Activated CD4-positive, alpha-beta T cell treated with anti-CD3 and anti-CD28 coated beads for 1 hour (primary cell): Measurements from ENCODE around the gene L3HYPDH.

ENCODE experiments used
- DNase-seq: peaks from one replicate; pipeline ENCODE4 v3.0.0-alpha.2; 2020

L3HYPDH gene

GRCh38 chr14:59483819-59484638 is at the start of gene L3HYPDH, which contains the start of gene JKAMP:
L3HYPDH (minus strand) TSS chr14:59484408; CDS start chr14:59484316, 92 bp downstream.
JKAMP (plus strand) TSS chr14:59484517; CDS start chr14:59484590, 73 bp downstream.
- DNase-seq: peak; percentile 96

- no peak for DNase-seq
Measured at GRCh38 chr14:59532419-59532818, 48.2 kb upstream of the L3HYPDH start.

DNA sequence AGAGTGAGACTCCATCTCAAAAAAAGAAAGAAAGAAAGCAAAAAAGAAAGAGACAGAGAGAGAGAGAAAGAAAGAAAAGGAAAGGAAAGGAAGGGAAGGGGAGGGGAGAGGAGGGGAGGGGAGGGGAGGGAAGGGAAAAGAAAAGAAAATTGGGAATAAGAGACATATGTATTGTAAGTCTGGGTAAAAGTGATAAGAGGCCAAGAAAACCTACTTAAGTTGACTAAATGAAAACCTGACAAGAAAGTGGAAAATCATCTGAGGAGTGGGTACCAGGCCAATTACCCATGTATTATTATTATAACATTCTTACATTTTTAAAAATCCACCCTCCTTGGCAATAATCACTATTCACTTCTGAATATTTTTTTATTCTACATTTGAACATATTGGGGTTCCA is 46.1 kb upstream of the L3HYPDH start:
- DNase-seq: no peak

GRCh38 chr14:59529189-59529588 is 45.0 kb upstream of the L3HYPDH start:
- no peak for DNase-seq

GRCh38 chr14:59520224-59520623 is 36.0 kb upstream of the L3HYPDH start:
- DNase-seq: no peak

- no peak for DNase-seq
Measured at GRCh38 chr14:59511916-59512575, 27.8 kb upstream of the L3HYPDH start.

DNA sequence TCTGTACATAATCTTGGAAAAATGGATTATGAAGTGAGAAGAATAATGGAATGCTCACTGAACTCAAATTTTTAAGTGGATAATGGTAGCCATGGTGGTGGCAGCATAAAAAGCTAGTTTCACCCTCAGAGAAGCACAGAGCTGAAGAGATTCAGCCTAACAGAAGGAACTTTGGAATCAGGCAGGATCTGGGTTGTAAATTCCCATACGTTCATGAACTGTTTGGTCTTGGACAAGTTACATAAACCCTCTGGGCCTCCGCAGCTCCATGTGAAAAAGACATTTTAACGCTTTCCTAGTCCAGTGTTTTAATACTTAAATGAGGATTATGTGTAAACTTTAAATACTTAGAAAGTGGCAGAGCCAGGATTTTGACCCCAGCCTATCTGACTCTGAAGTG is 26.8 kb upstream of the L3HYPDH start:
- DNase-seq: no peak

GRCh38 chr14:59510001-59510400 is 25.8 kb upstream of the L3HYPDH start:
- DNase-seq: no peak

DNA sequence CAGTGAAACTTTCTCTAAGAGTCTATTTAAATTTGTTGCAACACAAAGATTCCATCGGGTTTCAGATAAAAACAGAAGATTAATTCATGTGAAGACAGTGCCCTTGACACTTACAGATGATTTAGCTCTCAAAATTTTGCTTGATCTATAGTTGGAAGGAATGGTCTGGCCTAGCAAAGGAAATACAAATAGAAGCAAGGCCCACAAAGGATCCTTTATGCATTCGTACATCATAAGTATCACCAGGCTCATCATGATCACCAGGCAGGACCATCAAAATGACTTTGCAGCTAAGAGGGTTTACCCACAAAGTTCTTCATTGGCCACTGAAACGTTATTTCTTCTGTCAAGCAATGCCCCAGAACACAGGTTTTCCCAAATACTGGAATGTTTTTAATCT is 24.9 kb upstream of the L3HYPDH start:
- no peak for DNase-seq

DNA sequence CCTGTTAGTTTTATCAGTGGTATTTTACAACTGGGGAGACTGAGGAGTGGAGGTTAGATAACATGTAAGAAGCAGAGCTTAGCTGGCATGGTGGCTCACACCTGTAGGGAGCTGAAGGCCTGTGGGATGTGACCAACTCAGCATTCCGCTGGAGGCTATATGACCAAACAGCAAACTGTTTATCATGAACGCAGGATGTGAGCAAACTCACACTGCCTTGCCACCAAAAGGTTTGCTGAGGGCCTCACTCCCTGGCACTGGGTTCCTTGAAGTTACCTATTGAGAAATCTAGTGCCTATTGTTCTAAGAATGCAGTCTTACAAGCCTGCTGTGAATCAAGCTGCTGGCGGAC is 23.5 kb upstream of the L3HYPDH start:
- DNase-seq: no peak

DNA sequence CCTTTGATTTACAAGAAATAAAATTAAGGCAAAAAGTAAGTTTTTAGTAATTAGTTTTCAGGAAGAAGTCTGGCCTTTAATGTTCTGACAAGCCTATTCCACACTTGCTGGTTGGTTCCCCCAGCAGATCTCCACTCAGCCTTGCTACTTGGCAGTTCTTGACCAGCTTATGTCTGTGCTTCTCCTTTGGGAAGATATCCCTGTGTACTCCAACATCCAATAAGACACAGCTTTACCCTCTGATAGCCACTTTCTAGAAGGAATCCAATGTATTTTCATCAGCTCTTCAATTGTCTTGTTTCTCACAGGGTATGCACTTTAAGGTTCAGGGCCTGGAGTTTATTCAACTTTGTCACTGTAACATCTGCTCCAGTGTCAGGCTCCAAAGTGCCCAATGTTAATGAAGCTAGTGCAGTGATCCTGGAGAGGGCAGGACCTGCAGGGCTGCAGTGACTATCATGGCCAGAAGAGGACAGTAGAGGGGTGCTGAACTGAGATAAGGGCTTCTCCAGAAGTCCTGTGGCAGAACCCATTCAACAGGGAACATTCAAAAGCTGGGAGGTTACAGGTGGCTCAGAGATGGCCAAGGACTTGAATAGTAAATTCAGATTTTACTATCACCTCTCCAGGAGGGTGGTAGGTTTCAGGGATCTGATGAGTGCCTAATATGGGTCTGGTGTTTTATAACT is 23.0 kb upstream of the L3HYPDH start:
- DNase-seq: no peak

DNA sequence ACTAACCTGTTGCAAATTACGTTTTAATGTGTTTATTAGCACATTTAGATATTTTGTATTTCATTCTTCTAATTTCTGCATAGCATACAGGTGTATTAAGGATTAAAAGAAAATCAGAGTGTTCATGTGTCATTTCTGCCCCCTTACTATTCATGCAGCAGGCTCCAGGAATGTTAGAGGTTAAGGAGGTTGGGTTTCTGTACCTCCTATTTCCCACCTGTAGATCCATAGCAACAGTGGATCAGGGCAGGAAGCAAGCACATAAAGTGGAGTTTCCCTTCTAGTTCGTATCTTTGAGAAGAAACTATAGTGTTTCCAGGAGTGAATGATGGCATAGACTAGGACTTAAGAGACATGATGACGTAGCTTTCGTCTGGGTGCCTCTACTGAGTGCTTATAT is 19.0 kb upstream of the L3HYPDH start:
- no peak for DNase-seq

DNA sequence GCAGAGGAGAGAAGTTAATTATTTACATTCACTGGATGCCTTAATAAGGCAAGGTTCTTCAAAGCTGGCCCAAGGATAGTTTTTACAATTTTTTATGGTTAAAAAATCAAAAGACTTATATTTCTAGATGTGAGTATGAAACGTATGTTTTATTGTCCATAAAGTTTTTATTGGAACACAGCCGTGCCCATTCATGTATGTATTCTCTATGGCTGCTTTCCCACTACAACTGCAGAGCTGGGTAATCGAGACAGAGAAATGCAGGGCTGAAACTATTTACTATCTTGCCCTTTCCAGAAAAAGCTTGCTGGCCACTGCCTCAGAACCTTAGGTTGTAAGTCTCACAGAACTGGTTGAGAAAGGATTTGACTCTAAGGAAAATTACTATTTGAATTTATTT is 16.5 kb upstream of the L3HYPDH start:
- no peak for DNase-seq

DNA sequence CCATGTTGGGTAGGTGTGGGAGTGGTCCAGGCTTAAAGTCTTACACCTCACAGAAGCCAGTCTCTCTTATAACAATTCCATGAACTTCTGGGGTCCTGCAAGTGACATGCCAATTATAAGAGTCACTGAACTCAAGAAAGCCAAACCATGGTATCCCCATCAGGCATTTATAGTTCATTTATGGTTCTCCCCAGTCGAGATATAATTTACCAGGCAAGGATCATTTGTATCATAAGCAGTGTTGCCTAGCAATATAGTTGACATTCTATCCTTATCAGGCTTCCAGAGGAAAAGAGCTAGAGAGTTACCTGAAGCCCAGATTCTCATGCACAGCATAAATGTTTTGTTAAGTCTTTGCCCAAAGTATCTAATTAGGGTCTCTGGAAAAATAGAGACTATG is 8.2 kb upstream of the L3HYPDH start:
- no peak for DNase-seq

DNA sequence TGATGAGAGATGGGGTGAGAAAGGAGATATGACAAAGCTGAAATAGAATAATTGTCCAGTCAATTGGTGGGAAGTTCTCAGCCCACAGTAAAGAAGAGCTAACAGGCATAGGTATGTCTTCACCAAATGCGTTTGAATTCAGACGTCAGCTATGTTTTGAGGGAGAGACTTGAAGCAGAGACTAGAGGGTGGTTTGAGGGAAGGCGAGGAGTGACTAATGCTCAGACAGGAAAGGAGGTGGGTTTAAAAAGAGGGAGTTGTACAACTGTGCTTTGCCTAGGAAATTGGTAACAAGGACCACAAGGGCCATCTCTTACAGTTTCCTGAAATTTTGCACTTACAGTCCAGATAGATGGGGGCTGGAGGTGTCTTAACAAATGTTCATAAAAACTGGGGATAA is 6.5 kb upstream of the L3HYPDH start:
- no peak for DNase-seq

DNA sequence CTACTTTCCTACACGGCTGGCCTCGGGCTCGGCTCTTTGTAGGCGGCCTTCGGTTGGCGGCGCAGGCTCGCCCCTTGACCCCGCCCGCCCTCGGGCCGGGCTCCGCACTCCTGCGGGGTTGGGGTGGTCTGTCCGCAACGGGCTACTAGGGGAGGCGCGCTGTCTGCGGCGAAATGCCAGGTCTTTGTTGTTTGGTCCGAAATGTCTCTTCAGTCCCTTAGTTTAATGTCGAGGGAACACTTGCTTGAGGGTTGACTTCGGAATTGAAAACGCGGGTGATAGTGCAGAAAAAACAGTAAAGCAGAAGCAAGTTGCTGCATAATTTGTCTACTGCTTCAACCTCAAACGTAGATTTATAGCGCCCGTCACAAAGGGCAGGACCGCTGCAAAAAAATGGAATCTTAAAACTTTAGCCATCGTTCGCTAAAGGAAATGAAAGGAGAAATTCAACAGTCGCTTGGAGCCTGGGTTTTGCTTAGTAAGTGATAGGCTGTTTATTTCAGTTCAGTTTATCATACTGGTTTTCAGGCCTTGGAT is 499 bp upstream of the L3HYPDH start:
- DNase-seq: no peak

DNA sequence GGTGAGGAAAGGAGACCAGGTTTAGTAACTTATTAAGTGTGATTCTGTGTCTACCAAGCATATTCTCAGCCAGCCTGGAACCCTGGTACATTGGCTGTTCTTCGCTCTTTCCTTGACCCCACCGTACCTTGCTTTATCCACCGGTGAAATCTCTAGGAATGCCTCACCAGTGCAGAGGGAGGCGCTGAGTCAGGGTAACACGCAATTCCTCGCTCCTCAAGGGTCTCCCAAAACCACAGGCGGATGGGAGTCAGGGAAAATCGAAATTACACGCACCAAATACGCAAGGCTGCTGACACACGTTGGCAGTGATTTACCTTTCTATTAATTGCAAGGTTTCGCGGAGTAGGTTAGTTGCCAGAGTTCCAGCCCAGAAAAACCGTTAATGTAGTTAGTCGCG is 845 bp downstream of the L3HYPDH start:
- no peak for DNase-seq

GRCh38 chr14:59482541-59483331 is 1.5 kb downstream of the L3HYPDH start:
- no peak for DNase-seq

DNA sequence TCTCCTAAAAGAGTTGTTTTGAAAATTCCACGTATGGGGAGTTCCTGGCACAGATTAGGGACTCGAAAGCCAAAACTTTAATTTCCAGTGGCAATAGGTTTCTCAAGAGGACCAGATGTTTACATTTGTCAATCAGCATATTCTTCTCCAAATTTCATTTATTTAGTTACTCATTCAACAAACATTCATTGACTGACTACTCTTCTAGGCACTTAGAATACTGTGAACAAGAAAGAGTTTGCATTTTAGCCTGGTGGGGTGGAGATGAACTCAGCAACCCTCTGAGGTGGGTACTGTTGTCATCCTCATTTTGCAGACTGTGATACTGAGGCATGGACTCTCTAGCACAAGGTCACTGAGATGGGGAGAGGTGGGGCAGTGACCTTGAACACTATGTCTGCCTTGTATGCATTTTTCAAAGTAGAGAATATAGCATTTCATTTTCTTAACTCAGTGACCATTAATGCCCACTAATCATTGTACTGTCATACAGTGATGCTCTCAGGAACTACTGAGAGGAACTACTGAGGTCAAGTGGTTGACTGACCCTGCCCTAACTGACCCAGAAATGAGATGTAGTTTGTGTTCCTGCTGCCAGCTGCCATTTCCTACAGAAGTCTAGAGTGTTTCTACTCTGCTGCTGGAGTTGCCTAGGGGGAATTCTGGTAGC is 2.2 kb downstream of the L3HYPDH start:
- DNase-seq: no peak

DNA sequence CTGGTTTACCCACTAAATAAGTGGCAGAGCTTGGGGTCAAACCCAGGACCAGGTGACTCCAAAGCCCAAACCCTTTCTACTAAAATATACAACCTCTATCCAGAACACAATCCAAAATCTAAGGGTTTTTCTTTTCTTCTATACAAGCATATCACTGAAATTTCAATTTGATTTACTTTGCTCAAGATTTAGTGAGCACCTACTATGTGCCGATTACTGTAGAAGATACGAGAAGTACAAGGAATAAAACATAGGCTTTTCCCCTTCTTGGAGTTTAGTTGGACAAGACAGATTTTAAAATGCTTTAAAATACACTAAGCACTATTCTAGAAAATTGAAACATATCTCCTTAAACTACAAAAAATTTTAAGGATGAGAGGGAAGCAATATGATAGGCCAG is 2.8 kb downstream of the L3HYPDH start:
- DNase-seq: no peak

DNA sequence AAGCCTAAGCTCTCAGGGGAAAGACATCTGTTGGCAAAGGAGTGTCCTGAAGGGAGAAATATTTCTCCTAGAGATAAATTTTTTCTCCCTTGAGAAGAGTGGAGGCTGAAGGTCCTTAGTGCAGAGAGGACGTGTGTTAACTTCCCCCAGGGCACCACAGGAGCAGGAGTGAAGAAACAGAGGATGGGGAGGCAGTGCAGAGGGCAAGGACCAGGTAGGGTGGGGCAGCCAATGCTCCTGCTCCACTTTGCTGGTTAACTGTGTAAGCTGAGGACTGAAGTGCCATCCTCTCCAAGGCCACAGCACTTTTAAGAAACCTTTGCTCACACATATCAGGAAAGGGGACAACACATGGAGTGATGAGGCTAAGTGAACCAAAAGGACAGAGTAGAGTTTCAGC is 4.0 kb downstream of the L3HYPDH start:
- DNase-seq: no peak

- no peak for DNase-seq
Measured at GRCh38 chr14:59478540-59478939, 5.7 kb downstream of the L3HYPDH start.
